ENCODE measurements around the gene SREBF2. TPM values are rescaled to one million over a fixed set of nuclear protein-coding genes. Genes with fewer than 3 reads are reported as not detected.

Gene SREBF2
- total and polyA plus RNA-seq, 2 of the 13 experiments (the other 11 are each of a cell fraction or from before 2014, with no cell fraction given) = 53.8 to 72.6 TPM

GRCh38 chr22:41857860-41858199 lies 24.9 kb downstream of the SREBF2 start:
- H3K27ac ChIP-seq (ENCODE audit: extremely low read length, insufficient read depth, low read length) = no peak overlapping the region
- DNase-seq (ENCODE audit: low spot score) (no peak), FAIRE-seq (no peak), ATAC-seq (no peak)
- intact Hi-C loops (cut with micrococcal nuclease; ENCODE audit: unreplicated experiment) = loop anchor here (5.0 kb wide), 2 partner anchors 36 to 161 kb away; partner anchors contain the start of gene MEI1
- TF ChIP-seq SOX5 (CRISPR knock-in tag; IDR thresholded peaks at IDR 0.05; ENCODE audit: borderline replicate concordance) (no peak), CERS6 (CRISPR knock-in tag; IDR thresholded peaks at IDR 0.05) (no peak), RFX5 (IDR thresholded peaks at IDR 0.05; ENCODE audit: low read depth, low read length) (no peak), ZSCAN5A (CRISPR knock-in tag; IDR thresholded peaks at IDR 0.05; ENCODE audit: borderline replicate concordance) (no peak), HNF1A (IDR thresholded peaks at IDR 0.05; ENCODE audit: low read depth) (no peak), HNF1A (CRISPR knock-in tag; IDR thresholded peaks at IDR 0.05; ENCODE audit: borderline replicate concordance) (no peak), ETS1 (CRISPR knock-in tag; IDR thresholded peaks at IDR 0.05) (no peak), ARNTL (CRISPR knock-in tag; IDR thresholded peaks at IDR 0.05) (no peak)
- no peak overlapping the region for H2AFZ ChIP-seq (ENCODE audit: low read length)
- no TSS peak for BruUV-seq (replicated peaks)
- no peak overlapping the region for H3K9ac ChIP-seq (ENCODE audit: insufficient read depth, low read depth, low read length)
- peaks cover 89% of the 10 kb centered on the region for H4K20me1 ChIP-seq (ENCODE audit: insufficient read depth, low read length)
- ChIA-PET POLR2A (no interaction called here), CTCF (ENCODE audit: low intra/inter-chr PET ratio, low total read pairs) (interaction anchor here (1.3 to 1.5 kb wide), 2 partner anchors 35 to 111 kb away, joined by 6 read pairs; no protein-coding TSS in a partner anchor)
- no peaks in the 10 kb centered on the region for H3K27me3 ChIP-seq (ENCODE audit: control insufficient read depth in 1 of 2, insufficient read depth in 2 of 2, low read length in 2 of 2)
- H3K36me3 ChIP-seq (replicated peaks in 1 of 2; ENCODE audit: control insufficient read depth in 1 of 2, insufficient read depth in 2 of 2, low read length in 2 of 2) = peaks cover 5 to 14% of the 10 kb centered on the region in 2 experiments; a peak in 3 of 5 replicates
- no peaks in the 10 kb centered on the region for H3K9me3 ChIP-seq (ENCODE audit: low read length)
- peaks cover 66% of the 10 kb centered on the region for H3K4me1 ChIP-seq (ENCODE audit: insufficient read depth, low read length)
- no peak overlapping the region for H3K4me3 ChIP-seq (replicated peaks in 1 of 3; ENCODE audit: insufficient read depth in 1 of 3, low read depth in 2 of 3, low read length in 3 of 3)
- in situ Hi-C loops (cut with HindIII; ENCODE audit: extremely low pct_ligation_motif_present, low pct_unique_long_range_greater_than_20kb) = no loop called here
- peaks cover 87% of the 10 kb centered on the region for H3K79me2 ChIP-seq (ENCODE audit: insufficient read depth, low read length)
- no peak overlapping the region for H3K4me2 ChIP-seq (ENCODE audit: low read depth, low read length)

Measured in HepG2 (cell line).